Osteoblast (primary cell): ENCODE measurements around the gene CEP164. TPM values are rescaled to one million over a fixed set of nuclear protein-coding genes. Genes with fewer than 3 reads are reported as not detected.

Experiments used
- DNase-seq: peaks from one replicate; pipeline ENCODE4 v3.0.0; 2011; ENCODE audit warnings: low spot score, mixed read lengths; ENCODE audit not compliant: insufficient read length; ENCODE audit errors: missing footprints
- H2AFZ ChIP-seq: 2 replicates; pipeline ENCODE4 v1.6.0; 2011; ENCODE audit warnings: mild to moderate bottlenecking, low read length
- H3K27ac ChIP-seq: 2 replicates; pipeline ENCODE4 v1.5.1; 2011; ENCODE audit warnings: mild to moderate bottlenecking, low read depth, low read length, moderate library complexity
- H3K27me3 ChIP-seq: 2 replicates; pipeline ENCODE4 v1.6.0; 2012; ENCODE audit warnings: mild to moderate bottlenecking, control low read depth, inconsistent platforms, low read length, moderate library complexity; ENCODE audit not compliant: insufficient read depth
- H3K36me3 ChIP-seq: 2 replicates; pipeline ENCODE4 v1.5.1; 2011; ENCODE audit warnings: mild to moderate bottlenecking, low read length, control low read depth, moderate library complexity; ENCODE audit not compliant: insufficient read depth
- H3K4me1 ChIP-seq: 2 replicates; pipeline ENCODE4 v1.5.1; 2011; ENCODE audit warnings: mild to moderate bottlenecking, low read length, control low read depth, moderate library complexity; ENCODE audit not compliant: insufficient read depth
- H3K4me2 ChIP-seq: 2 replicates; pipeline ENCODE4 v1.6.0; 2011; ENCODE audit warnings: mild to moderate bottlenecking, low read length; ENCODE audit not compliant: insufficient read depth
- H3K4me3 ChIP-seq: fragments of 200-600 bp; sonication (generic); 3 replicates; pipeline ENCODE4 v1.5.1; 2012; ENCODE audit warnings: mild to moderate bottlenecking, low read length, inconsistent platforms; ENCODE audit not compliant: insufficient read depth
- H3K79me2 ChIP-seq: 2 replicates; pipeline ENCODE4 v1.6.0; 2012; ENCODE audit warnings: mild to moderate bottlenecking, low read length, control low read depth, inconsistent platforms; ENCODE audit not compliant: insufficient read depth
- H3K9me3 ChIP-seq: 2 replicates; pipeline ENCODE4 v1.5.1; 2011; ENCODE audit warnings: low read depth, low read length, control low read depth
- H4K20me1 ChIP-seq: 2 replicates; pipeline ENCODE4 v1.6.0; 2012; ENCODE audit warnings: mild to moderate bottlenecking, low read length, control low read depth; ENCODE audit not compliant: insufficient read depth
- CTCF ChIP-seq: IDR thresholded peaks from 2 replicates; pipeline ENCODE4 v1.5.1; 2011; ENCODE audit warnings: mild to moderate bottlenecking, low read depth, low read length, moderate library complexity; ENCODE audit errors: extremely low read depth
- total RNA-seq: library from RNA; depleted of rRNA; stranded (reverse); fragments of >200 nt; gene quantifications from 2 replicates; pipeline ENCODE4 v1.2.3, GENCODE V29; 2012

The CEP164 gene
- total RNA-seq, 1 donor: 38.0 TPM

GRCh38 chr11:117441146-117441975 lies 113.7 kb downstream of the CEP164 start:
- Histone ChIP-seq H3K79me2 (no peaks in the 10 kb centered on the region), H3K36me3 (no peaks in the 10 kb centered on the region), H4K20me1 (no peaks in the 10 kb centered on the region), H3K27me3 (peaks cover 18% of the 10 kb centered on the region), H3K4me2 (no peak overlapping the region), H2AFZ (no peak overlapping the region), H3K9me3 (no peaks in the 10 kb centered on the region), H3K4me1 (no peaks in the 10 kb centered on the region), H3K27ac (no peak overlapping the region), H3K4me3 (no peak overlapping the region)
- peak; percentile 77 for DNase-seq
- TF ChIP-seq CTCF: no peak

- no peak overlapping the region for H3K4me3 ChIP-seq
- H3K4me2 ChIP-seq: no peak overlapping the region
- no peak overlapping the region for H3K27ac ChIP-seq
- H2AFZ ChIP-seq: no peak overlapping the region
- TF ChIP-seq CTCF: no peak
- H4K20me1 ChIP-seq: no peaks in the 10 kb centered on the region
- no peaks in the 10 kb centered on the region for H3K9me3 ChIP-seq
- DNase-seq: peak; percentile 71
- H3K27me3 ChIP-seq: peaks cover 12% of the 10 kb centered on the region
- no peaks in the 10 kb centered on the region for H3K4me1 ChIP-seq
- no peaks in the 10 kb centered on the region for H3K36me3 ChIP-seq
- H3K79me2 ChIP-seq: no peaks in the 10 kb centered on the region
Measured at GRCh38 chr11:117442049-117442868, 114.6 kb downstream of the CEP164 start.

DNA sequence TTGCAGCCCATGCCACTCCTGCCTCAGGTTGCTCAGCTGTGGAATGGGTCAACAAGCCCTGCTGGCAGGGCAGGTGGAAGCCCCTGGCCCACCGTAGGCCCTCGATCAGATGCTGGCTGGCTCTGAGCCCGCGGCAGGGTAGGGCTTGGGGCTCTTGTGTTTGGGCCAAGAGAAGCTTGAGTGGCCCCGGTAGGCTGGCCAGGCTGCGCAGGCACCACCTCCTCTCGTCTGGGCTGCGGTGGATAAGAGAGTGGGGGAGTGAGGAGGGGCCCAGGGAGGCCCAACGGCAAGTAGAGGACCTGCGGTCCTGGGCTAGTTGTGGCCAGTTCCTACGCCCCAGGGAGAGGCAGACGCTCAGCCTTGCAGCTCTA lies 115.2 kb downstream of the CEP164 start:
- no peaks in the 10 kb centered on the region for H3K79me2 ChIP-seq
- H3K36me3 ChIP-seq: no peaks in the 10 kb centered on the region
- peak; percentile 42 for DNase-seq
- no peak overlapping the region for H3K27ac ChIP-seq
- no peak overlapping the region for H3K4me2 ChIP-seq
- H3K4me1 ChIP-seq: no peaks in the 10 kb centered on the region
- no peaks in the 10 kb centered on the region for H4K20me1 ChIP-seq
- H3K9me3 ChIP-seq: no peaks in the 10 kb centered on the region
- H3K27me3 ChIP-seq: peaks cover 12% of the 10 kb centered on the region
- no peak for TF ChIP-seq CTCF
- H3K4me3 ChIP-seq: no peak overlapping the region
- no peak overlapping the region for H2AFZ ChIP-seq
